HFF-Myc (cell line): ENCODE measurements around the gene SIDT2.
"Not testable (repeated sequence)": the region's sequence is repeated elsewhere in the genome, so short reads cannot be mapped to it uniquely, and the experiment has no call there.

Source experiments
- DNase-seq: peaks from one replicate; pipeline ENCODE4 v3.0.0-alpha.2; 2011; ENCODE audit warnings: low read depth; ENCODE audit errors: extremely low read depth
- H3K4me3 ChIP-seq: replicated peaks from 2 replicates; pipeline ENCODE4 v1.5.1; 2011; ENCODE audit warnings: low read depth, mild to moderate bottlenecking, control low read depth, low read length
- CTCF ChIP-seq: IDR thresholded peaks from 2 replicates; pipeline ENCODE4 v1.5.1; 2012; ENCODE audit warnings: mild to moderate bottlenecking, low read depth, low read length, control low read depth; ENCODE audit errors: missing control alignments

SIDT2 gene

GRCh38 chr11:117180020-117180419, 1.5 kb downstream of the SIDT2 start:
- TF ChIP-seq CTCF, result no peak
- H3K4me3 ChIP-seq, result peak overlapping the region; percentile 68
- no peak for DNase-seq

- TF ChIP-seq CTCF, result peak; percentile 48
- no peak overlapping the region for H3K4me3 ChIP-seq
- DNase-seq, result peak; percentile 53
These were observed 2.4 kb downstream of the SIDT2 start for GRCh38 chr11:117180661-117181585.

- H3K4me3 ChIP-seq, result no peak overlapping the region
- DNase-seq, result no peak
- no peak for TF ChIP-seq CTCF
These were observed 3.3 kb downstream of the SIDT2 start for GRCh38 chr11:117181586-117182550.

GRCh38 chr11:117182551-117182935, 4.0 kb downstream of the SIDT2 start:
- no peak overlapping the region for H3K4me3 ChIP-seq
- DNase-seq, result no peak
- TF ChIP-seq CTCF, result no peak

GRCh38 chr11:117183178-117183577, 4.6 kb downstream of the SIDT2 start:
- DNase-seq, H3K4me3 ChIP-seq: not testable (repeated sequence)

- DNase-seq, result no peak
- H3K4me3 ChIP-seq, result no peak overlapping the region
- TF ChIP-seq CTCF, result no peak
These were observed 5.3 kb downstream of the SIDT2 start for GRCh38 chr11:117183724-117184349.
